GM12864 (cell line): Measurements from ENCODE around the gene LRP5.

Experiments used
- DNase-seq: peaks from one replicate; pipeline ENCODE4 v3.0.0-alpha.2; 2011; ENCODE audit warnings: low read depth
- H3K4me3 ChIP-seq: 2 replicates; pipeline ENCODE4 v1.5.1; 2011; ENCODE audit warnings: mild to moderate bottlenecking, low read depth, low read length, control low read depth
- CTCF ChIP-seq: IDR thresholded peaks from 2 replicates; pipeline ENCODE4 v1.5.1; 2011; ENCODE audit warnings: low read depth, mild to moderate bottlenecking, moderate library complexity, low read length, control low read depth, inconsistent platforms; ENCODE audit errors: missing control alignments

The LRP5 gene

GRCh38 chr11:68480193-68480592 is 167.8 kb downstream of the LRP5 start:
- no peak for TF ChIP-seq CTCF
- no peak for DNase-seq
- H3K4me3 ChIP-seq = no peak overlapping the region

- DNase-seq = no peak
- H3K4me3 ChIP-seq = no peak overlapping the region
- no peak for TF ChIP-seq CTCF
Measured at GRCh38 chr11:68480852-68481510, 168.6 kb downstream of the LRP5 start.

- no peak for DNase-seq
- no peak for TF ChIP-seq CTCF
- H3K4me3 ChIP-seq = no peak overlapping the region
Measured at GRCh38 chr11:68481579-68482240, 169.3 kb downstream of the LRP5 start.

- DNase-seq = no peak
- H3K4me3 ChIP-seq = no peak overlapping the region
- TF ChIP-seq CTCF = no peak
Measured at GRCh38 chr11:68488623-68489022, 176.2 kb downstream of the LRP5 start.

- no peak for DNase-seq
- H3K4me3 ChIP-seq = no peak overlapping the region
- no peak for TF ChIP-seq CTCF
Measured at GRCh38 chr11:68495220-68495729, 182.9 kb downstream of the LRP5 start.

- DNase-seq = no peak
Measured at GRCh38 chr11:68495872-68496271, 183.5 kb downstream of the LRP5 start.

More at GRCh38 chr11:68495872-68496271, 183.5 kb downstream of the LRP5 start:
- H3K4me3 ChIP-seq = no peak overlapping the region
- TF ChIP-seq CTCF = no peak
